Measurements from ENCODE around the gene LRSAM1.

Gene LRSAM1

GRCh38 chr9:127540664-127541041 lies 89.3 kb downstream of the LRSAM1 start:
- TF ChIP-seq, protein P1, sequence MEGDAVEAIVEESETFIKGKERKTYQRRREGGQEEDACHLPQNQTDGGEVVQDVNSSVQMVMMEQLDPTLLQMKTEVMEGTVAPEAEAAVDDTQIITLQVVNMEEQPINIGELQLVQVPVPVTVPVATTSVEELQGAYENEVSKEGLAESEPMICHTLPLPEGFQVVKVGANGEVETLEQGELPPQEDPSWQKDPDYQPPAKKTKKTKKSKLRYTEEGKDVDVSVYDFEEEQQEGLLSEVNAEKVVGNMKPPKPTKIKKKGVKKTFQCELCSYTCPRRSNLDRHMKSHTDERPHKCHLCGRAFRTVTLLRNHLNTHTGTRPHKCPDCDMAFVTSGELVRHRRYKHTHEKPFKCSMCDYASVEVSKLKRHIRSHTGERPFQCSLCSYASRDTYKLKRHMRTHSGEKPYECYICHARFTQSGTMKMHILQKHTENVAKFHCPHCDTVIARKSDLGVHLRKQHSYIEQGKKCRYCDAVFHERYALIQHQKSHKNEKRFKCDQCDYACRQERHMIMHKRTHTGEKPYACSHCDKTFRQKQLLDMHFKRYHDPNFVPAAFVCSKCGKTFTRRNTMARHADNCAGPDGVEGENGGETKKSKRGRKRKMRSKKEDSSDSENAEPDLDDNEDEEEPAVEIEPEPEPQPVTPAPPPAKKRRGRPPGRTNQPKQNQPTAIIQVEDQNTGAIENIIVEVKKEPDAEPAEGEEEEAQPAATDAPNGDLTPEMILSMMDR (IDR thresholded peaks at IDR 0.05; ENCODE audit: control insufficient read depth, insufficient read depth, low read depth, low read length, missing control alignments), result no peak
- DNase-seq (ENCODE audit: low read depth), result no peak
- no peak overlapping the region for H3K4me3 ChIP-seq (ENCODE audit: control insufficient read depth, low read depth, low read length)

GRCh38 chr9:127541176-127541575 lies 89.9 kb downstream of the LRSAM1 start:
- DNase-seq (ENCODE audit: low read depth), result no peak
- no peak overlapping the region for H3K4me3 ChIP-seq (ENCODE audit: control insufficient read depth, low read depth, low read length)
- TF ChIP-seq, protein P1 (IDR thresholded peaks at IDR 0.05; ENCODE audit: control insufficient read depth, insufficient read depth, low read depth, low read length, missing control alignments), result no peak

DNA sequence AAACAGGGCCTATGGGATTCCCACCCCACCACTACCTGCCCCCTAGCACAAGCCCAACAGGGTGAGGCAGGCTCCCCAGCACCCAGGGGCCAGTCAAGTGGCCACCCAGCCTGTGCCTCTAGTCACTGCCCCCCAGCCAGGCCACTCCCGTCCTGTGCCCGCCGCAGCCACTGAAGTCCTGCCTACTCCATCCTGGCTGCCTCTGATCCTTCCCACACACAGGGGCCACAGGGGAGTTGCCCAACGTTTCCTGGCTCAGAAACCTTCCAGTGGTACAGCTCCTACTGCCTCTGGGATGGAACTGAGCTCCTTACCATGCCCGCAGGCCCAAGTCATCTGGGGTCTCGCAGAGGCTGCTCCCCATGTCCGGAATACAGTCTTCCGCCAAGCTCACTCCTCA lies 90.6 kb downstream of the LRSAM1 start:
- TF ChIP-seq, protein P1 (IDR thresholded peaks at IDR 0.05; ENCODE audit: control insufficient read depth, insufficient read depth, low read depth, low read length, missing control alignments), result no peak
- H3K4me3 ChIP-seq (ENCODE audit: control insufficient read depth, low read depth, low read length), result no peak overlapping the region
- no peak for DNase-seq (ENCODE audit: low read depth)

- TF ChIP-seq, protein P1 (IDR thresholded peaks at IDR 0.05; ENCODE audit: control insufficient read depth, insufficient read depth, low read depth, low read length, missing control alignments), result no peak
- DNase-seq (ENCODE audit: low read depth), result no peak
- no peak overlapping the region for H3K4me3 ChIP-seq (ENCODE audit: control insufficient read depth, low read depth, low read length)
Measured at GRCh38 chr9:127543221-127543620, 91.9 kb downstream of the LRSAM1 start.

DNA sequence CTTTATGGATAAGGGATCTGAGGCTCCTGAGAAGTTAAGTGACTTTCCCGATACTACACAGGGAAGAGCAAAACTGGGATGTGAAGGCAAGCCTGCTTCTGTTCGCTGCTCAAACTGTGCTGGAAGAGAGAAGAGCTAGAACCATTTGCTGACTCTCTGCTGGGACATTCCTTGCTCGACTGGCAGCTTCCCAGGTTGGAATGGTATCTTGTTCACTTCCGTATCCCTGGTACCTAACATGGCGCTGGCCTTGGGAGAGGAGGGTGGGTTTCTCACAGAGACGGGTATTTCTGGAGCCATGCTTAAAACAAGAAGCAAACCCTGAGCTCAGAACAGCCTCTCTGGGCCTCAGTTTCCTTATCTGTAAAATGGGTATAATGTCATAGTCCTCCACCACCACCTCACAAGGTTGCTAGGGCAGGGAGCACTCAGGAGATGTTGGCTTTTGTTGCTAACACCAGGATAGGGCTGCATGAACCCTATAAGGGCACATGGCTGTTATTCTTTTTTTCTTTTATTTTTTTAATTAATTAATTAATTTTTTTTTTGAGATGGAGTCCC lies 92.7 kb downstream of the LRSAM1 start:
- no peak for DNase-seq (ENCODE audit: low read depth)

GRCh38 chr9:127545196-127546124 lies 94.2 kb downstream of the LRSAM1 start:
- no peak for DNase-seq (ENCODE audit: low read depth)
- TF ChIP-seq, protein P1 (IDR thresholded peaks at IDR 0.05; ENCODE audit: control insufficient read depth, insufficient read depth, low read depth, low read length, missing control alignments), result peak; percentile 10
- no peak overlapping the region for H3K4me3 ChIP-seq (ENCODE audit: control insufficient read depth, low read depth, low read length)

More for the DNA sequence above, 92.7 kb downstream of the LRSAM1 start:
- no peak overlapping the region for H3K4me3 ChIP-seq (ENCODE audit: control insufficient read depth, low read depth, low read length)
- TF ChIP-seq, protein P1 (IDR thresholded peaks at IDR 0.05; ENCODE audit: control insufficient read depth, insufficient read depth, low read depth, low read length, missing control alignments), result no peak
